Endometrial microvascular endothelial cells (primary cell): Measurements from ENCODE around the gene NEB. TPM values are rescaled to one million over a fixed set of nuclear protein-coding genes. Genes with fewer than 3 reads are reported as not detected.
"Not testable (repeated sequence)": the region's sequence is repeated elsewhere in the genome, so short reads cannot be mapped to it uniquely, and the experiment has no call there.

Source experiments
- in situ Hi-C: cut with HindIII; loops from 2 replicates; pipeline ENCODE4 v1.10.0; 2017; ENCODE audit warnings: low sequenced_read_pairs, low pct_unique_long_range_greater_than_20kb; ENCODE audit errors: inconsistent ontology term
- total RNA-seq: library from RNA; depleted of rRNA; stranded (reverse); fragments of >200 nt; gene quantifications from one replicate; pipeline ENCODE4 v1.2.3, GENCODE V29; 2015; ENCODE audit errors: inconsistent ontology term

NEB gene
- total RNA-seq, 1 donor from 2014 or later = under 0.01 TPM

DNA sequence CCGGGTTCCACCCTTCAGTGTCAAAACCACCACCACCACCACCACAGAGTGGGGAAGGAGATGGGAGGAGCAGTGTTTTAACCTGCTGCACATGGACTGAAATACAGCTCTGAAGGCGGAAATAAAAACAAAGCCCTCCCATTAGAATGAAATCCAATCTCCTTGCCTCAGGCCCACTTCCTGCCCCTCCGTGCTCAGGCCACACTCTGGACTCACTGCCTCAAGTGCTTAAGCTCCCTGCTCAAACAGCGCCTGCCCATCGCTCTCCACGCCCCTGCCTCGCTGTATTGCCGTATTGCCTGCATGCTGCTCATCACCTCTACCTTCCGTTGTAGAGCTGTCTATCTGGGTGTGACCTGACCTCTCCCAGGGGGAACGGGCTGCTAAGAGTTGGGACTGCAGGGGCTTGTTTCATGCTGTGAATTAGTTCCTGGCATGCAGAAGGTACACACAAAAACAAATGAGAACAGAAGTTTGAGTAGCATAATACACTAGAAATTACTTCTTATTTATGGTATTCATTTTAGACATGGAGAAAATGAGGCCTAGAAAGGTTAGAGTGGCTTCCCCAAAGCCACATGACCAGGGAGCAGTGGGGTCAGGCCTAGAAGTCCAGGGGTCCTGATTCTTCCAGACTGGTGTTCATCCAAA is 31.6 kb upstream of the NEB start:
- in situ Hi-C loops = no loop called here

DNA sequence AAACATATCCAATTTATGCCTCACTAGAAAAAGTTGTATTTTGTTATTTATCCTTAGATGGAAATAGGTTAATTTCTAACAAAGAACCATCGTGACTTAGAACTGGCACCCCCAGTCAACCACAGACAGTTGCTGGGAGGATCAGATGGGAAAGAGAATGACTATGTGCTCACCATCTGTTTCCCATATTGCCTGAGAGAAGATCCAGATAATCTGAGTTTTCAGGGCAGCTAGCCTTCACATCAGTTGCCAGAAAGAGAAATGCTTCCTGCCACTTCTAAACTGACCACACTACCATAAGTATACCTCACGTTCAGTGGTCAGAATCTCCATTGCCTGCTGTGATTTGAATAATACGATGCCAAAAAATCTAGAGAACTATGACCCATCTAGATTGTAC is 28.4 kb upstream of the NEB start:
- in situ Hi-C loops = no loop called here

DNA sequence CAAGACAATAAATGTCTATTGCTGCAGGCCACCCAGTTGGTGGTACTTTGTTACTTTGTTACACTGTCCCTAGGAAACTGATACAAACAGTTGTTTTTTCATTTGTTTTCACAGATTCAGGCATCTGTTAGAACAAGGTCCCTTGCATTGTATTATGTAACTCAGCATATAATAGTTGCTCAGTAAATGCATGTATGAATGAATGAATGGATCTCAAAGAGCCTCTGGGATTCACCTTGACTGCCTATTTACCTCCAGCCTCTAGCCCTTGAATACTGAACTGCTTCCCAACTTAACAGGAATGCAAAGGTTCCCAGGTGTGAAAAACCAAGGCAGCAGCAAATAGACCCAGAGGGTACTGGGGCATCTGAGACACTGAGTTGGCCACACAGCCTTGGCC is 27.4 kb upstream of the NEB start:
- in situ Hi-C loops = no loop called here

DNA sequence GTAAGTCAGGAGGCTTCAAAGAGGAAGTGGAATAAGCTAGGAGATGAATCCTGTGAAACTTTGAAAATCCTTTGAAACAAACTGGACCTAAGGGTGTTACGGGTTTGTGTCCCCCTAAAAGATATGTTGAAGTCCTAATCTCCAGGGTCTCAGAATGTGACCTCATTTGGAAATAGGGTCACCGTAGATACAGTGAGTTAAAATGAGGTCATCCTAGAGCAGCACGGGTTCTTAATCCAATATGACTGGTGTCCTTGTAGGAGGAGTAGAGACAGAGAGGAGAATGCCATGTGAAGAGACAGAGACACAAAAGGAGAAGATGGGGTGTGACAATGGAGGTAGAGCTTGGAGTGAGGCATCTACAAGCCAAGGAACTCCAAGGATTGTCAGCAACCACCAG is 26.9 kb upstream of the NEB start:
- in situ Hi-C loops = no loop called here

DNA sequence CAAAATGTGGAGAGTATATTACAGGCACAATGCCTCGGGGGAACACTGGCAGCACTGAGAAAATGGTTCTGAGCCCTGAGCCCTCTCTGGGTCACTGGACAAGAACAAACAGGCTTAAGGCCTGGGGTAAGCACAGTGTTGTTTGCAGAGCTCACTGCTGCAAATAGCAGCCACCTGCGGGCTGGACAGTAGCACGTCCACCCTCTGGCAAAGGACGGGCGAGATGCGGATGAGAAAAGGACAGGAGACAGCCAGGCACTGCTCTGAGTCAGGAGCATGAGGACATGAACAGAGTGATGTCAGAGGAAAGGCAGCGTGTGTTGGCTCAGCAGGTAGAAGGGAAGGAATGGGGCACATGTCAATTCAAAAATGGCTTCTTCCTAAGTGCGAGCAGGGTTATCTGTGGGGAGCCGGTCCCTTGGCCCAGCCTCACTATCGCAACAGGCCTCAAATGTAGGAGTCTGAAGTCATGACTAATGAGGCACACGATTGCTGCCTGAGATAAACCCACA is 25.9 kb upstream of the NEB start:
- in situ Hi-C loops = no loop called here

DNA sequence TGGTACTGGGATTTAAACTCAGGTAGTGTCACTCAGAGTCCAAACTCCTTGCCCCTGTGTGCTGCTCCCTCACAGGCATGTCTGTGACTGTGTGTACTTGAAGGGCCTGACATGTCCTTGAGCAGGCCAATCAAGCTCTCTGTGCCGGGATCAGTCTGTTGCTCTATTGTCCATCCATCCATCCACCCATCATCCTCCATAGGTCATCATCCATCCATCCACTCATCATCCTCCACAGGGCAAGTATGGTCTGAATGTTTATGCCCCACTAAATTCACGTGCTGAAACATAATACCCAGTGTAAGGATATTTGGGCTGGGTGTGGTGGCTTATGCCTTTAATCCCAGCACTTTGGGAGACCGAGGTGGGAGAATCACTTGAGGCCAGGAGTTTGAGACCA is 24.5 kb upstream of the NEB start:
- in situ Hi-C loops = no loop called here

DNA sequence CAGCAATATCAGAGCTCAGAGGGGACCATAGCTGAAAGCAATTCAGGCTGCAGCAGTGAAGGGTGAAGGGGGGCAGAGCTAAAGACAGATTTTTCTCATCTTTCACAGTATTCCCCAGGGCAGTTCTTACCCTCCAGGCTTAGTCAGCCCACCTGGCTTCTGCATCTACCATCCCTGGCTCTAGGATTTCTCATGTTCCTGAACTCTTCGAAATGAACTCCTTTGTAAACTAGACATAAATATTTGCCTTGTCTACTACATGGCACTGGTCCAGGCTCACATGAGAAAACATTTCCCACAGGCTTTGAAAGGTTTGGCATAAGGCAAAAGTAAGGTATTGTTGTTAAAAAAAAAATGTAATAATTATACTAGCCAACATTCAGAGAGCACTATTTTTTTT is 23.6 kb upstream of the NEB start:
- in situ Hi-C loops = no loop called here

DNA sequence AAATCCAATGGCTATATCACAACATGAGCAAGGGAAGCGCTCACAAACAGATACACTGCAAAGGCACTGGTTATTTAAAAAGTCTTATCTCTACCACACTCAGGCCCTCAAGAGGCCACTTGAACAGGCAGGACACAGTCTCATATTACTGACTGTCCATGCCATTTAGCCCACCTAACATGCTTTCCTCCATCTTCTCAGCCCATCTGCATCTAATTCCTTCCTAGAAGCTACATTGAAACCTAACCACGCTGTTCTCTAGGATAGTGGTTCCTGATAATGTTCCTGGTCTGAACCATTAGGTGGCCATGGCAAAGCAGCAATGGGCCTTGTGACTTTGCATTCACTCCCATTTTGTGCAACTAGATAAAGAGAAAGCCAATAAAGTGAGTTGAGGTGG is 22.5 kb upstream of the NEB start:
- in situ Hi-C loops = no loop called here

DNA sequence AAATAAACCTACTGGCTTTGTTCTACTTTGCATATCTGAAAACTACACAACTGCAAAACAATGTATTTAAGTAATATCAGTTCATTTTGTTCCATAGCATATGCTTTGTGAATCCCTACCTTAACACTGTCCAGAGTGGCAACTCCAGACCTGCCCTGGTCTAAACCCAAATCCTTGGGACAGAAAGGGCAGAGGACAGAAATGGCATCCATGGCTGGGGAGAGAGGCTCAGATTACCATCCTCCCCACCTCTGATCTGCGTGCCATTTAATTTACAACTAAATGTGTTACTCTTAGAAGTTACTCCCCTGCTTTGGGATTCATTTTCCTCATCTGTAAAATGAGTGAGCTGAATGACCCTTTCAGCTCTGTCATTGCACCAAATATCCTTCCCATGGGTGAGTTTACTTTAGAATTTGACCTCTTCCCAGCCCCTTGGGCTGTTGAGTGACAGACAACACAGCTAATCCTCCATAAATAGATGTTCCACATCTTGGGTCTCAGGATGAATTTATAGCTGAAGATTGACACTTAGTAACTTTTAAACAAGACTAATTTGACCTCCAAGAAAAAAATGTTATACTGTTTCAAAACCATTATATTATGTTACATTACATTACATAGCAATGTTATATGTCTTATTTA is 20.1 kb upstream of the NEB start:
- in situ Hi-C loops = no loop called here

DNA sequence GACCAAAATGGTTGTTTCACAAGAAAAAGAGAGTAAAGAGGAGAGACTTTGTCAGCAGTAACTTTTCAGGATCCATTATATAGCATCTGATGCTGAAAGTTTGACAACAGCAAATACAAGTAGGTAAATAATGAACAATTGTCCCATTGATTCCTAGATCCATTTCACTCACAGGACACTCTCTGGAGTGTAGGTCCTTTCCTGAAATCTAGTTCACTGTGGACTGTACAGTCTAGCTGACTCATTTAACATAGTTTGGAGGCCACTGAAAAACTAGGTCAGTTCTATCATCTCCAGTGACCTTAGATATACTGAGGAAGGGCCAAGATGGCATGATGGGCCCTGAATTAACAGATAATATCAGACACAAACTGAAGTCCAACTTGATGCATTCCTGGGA is 19.3 kb upstream of the NEB start:
- in situ Hi-C loops = no loop called here

DNA sequence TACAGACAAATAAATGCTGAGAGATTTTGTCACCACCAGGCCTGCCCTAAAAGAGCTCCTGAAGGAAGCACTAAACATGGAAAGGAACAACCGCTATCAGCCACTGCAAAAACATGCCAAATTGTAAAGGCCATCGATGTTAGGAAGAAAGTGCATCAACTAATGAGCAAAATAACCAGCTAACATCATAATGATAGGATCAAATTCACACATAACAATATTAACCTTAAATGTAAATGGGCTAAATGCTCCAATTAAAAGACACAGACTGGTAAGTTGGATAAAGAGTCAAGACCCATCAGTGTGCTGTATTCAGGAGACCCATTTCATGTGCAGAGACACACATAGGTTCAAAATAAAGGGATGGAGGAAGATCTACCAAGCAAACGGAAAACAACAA is 11.0 kb upstream of the NEB start:
- in situ Hi-C loops = not testable (repeated sequence)

DNA sequence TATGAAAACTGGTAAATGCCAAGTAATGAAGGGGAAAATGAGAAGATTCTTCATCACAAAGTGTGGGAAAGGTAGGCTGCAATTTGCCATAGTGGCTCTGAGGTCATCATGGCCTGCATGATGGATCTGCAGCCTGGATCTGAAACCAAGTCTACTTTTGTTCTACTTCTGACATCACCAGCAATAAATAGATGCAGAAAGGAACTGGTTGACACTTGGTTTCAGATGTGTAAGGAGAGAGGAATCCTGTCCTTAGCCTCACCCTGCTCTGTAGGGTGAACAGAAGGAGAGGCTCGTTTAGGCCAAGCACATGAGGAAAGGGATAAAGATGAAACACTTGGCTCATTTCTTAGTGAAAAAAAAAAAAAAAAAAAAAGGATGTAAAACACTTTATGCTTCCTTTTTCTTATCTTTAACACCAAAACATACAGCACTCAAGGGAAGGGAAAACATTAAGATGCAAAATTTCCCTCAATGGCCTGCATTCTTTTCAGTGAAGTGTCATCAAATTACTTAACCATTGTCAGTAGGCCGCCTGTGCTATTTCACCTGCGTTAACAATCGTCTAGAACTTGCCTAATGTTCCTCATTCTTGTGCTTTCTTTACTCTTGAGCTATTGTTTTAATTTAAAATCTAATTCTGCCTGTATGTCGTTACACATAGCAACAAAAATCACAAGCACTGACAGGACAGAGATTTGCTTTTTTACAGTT is 3.9 kb downstream of the NEB start:
- in situ Hi-C loops = no loop called here

DNA sequence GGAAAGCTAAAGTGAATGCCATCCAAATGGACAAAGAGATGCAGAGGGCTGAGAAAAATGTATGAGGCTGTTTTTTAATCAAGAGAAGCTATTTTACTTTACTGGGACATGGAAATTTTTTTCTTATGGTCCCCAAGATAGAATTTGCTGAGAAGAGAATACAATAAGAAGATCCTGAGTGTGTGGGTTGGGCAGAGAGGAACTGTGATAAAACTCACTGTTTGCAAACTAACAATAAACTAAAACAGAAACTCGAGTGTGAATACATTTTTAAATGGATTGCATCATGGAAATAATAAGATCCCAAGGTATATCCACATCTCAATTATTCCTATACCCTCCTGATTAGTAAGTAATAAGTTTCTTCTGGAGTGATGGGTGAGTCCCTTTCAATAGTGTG is 4.4 kb downstream of the NEB start:
- in situ Hi-C loops = no loop called here

DNA sequence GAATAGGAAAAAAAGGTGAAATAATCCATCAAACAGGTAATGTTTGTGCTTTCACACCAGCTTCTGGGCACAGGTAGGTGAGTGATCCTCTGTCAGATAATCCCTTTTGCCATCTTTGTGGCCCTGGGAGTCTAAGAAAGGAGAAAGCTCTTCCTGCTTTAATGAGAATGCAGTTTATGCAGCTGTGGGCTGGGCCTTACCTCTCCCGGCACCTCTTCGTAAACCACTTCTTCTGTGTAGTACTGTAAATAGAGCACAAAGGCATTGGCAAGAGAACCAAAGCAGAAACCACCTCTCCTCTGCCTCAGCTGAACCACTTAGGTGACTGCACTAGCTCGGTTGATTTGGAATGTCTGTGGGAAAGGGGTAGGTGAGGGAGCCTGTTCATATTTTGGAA is 4.9 kb downstream of the NEB start:
- in situ Hi-C loops = no loop called here

DNA sequence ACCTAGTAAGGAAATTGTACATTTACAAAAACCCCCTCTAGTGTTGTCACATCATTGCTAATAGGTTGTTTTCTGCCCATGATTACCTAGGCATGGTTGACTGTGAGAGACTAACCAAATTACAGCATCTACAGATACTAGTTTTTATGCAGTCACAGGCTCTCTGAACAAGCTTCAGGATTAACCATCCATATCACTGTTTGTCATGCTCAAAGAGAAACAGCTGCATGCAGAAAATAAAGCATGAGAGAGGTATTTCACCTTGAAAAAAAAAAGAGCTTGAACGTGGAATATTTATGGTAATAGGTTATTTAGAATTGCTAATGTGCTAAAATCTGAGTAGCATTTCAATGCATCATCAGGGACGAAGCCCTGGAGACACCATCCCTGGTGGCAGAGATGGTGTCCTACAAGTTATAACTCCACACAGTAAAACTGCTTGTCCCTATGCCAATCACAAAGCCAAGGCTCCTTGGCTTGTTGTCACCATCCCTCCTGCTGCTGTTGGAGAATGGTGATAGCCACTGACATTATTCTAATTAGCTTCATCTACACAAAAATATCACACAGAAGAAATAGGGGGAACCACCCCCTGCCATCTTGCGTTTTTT is 5.4 kb downstream of the NEB start:
- in situ Hi-C loops = no loop called here

DNA sequence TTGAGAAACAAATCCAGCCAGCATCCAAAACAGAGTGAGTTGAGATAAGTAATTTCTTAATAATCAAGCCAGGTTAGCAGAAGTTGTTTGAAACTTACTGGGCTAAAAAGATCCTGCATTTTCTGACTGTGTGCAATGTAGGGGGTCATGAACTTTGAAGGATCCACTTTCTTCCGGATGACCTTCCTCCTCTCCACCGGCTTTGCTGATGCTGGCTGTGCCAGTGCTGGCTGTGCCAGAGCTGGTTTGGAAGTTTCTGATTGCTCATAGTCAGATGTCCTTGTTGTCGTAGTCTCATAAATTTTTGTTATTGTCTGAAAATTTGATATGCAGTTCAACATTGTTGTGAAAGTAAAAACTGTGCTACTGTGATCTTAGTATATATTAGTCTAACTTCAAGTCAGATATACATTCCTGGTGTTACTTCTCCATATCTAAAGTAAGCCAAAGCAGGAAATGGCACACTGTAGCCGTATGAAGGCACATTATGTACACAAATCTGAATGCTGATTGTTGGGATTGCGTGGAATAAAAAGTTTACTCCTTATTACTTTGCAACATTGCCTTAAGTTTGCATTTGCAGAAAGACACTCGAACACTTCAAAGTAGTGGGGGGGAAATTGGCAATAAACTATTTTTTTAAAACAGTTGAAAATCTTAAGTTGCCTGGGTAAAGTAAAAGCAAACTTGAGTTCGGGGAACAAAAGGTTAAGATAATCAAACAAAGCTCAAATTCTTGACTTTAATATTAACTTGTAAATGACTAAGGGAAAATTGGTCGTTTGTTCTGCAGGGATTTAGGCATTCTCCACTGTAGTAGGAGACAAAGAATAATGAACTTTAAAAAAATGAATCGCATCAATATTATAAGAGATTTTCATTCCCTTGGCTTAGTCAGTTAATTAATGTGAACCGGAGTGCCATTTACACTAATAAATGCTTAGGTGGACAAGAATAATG is 6.4 kb downstream of the NEB start:
- in situ Hi-C loops = no loop called here

DNA sequence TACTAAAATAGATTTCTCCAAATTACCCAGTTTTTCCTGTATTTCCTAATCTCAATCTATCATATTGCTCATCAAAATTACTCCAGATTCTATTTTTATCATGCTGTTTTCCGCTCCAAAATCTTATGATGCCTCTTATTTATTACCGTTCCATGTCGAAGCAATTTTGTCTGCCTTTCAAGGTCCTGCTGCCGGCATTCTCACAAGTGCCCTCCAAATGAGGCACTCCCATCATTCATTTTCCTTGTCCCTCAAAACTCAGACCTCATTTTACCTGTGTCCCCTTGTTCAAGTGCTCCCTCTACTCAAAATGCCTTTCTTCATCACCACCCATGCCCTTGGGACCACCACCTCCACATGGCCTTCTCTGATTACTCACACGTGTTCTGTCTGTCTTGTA is 13.1 kb downstream of the NEB start:
- in situ Hi-C loops = no loop called here

DNA sequence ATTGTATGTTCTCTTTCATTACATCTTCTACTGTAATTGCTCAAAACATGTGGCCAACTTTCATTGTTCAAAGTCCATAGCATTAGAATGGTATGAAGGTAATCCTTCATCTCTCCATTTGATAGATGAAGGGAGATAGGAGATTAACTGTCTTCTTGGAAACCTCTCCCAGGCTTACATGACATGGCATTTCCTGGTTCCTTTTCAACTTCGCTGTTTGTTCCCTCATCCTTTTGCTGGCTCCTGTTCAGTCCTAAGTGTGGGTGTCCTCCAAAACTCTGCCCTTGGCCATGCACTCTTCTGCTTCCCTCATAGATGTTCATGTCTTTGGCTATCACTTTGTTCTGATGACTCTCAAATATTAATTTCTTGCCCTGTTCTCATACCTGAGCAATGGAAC is 13.8 kb downstream of the NEB start:
- in situ Hi-C loops = no loop called here

DNA sequence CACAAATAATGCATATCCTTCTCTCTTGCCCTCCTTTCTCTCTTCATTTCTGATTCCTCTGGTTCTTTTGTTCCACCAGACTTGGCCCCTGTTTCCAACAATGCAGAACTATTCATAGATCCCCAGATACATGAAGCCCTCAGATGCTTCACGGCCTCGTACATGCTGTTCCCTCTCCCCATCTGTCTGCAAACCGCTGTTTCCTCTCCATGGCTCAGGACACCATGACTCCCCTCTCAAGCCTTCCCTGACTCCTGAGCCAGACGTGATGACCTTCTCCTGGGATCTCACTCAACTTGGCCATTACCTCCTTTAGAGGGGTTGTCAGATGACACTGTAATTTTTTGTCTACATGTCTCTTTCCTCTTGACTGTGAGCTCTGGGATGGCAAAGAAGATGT is 15.5 kb downstream of the NEB start:
- in situ Hi-C loops = no loop called here
